Lower leg skin (tissue), 3 donors: ENCODE results near the gene PROM1.

Experiments used
- CTCF ChIP-seq, 3 donors: fragments of 450-650 bp; IDR thresholded peaks; one replicate each; pipeline ENCODE4 v1.5.1; 2016; ENCODE audit warnings: antibody characterized with exemption in 3 of 3, mild to moderate bottlenecking in 3 of 3, moderate library complexity in 2 of 3
- POLR2A ChIP-seq, 2 donors: fragments of 450-650 bp; IDR thresholded peaks; one replicate each; pipeline ENCODE4 v1.6.1; 2016 to 2017; ENCODE audit warnings: antibody characterized with exemption in 2 of 2, mild to moderate bottlenecking in 1 of 2, moderate library complexity in 1 of 2

- TF ChIP-seq CTCF (IDR thresholded peaks at IDR 0.05) (no peak), POLR2A (IDR thresholded peaks at IDR 0.05) (no peak)
Measured at GRCh38 chr4:16007471-16008095, 76.2 kb downstream of the PROM1 start.
